ENCODE results near the gene SRPK2.
A peak's percentile ranks its signal among the peaks of the same experiment; 100 is the strongest.
"Not testable (repeated sequence)": the region's sequence is repeated elsewhere in the genome, so short reads cannot be mapped to it uniquely, and the experiment has no call there.

The SRPK2 gene

DNA sequence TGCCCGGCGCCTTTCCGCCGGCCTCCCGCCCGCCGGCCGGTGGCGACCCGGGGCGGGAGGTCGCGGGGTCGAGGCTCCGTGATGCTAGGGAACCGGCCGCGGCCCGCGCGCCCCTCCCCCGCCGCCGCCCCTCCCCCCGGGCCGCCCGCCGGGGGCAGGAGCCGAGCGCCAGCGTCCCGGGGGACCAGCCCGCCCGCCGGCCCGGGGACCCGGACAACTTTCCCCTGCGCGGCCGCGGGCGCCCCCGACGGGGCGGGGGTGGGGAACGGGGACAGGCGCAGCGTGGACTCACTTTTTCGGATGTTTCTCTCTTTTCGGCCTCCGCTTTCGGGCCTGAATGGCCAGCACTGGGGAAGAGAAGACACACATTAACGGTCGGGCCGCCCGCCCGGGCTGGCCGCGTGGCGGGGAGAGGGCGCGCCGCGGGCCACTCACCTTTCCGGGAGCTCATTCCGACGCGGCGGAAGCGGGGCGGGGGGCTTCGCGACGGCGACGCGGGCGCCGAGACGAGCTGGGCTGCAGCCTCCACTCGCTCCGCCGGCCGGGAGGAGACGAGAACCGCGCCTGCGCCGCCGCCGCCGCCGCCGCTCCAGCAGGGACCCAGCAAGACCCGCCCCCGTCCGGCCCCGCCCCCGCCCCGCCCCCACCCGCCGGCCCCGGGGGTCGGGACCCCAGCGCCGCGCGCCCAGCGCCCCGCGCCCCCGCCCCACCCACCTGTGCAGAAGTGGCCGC lies at the start of gene SRPK2:
Gene SRPK2, minus strand, starts transcription at position 566 of the 732 bp plus-strand sequence.
- peak; percentile 50 to 56 for DNase-seq (ENCODE audit: low read depth in 2 of 2)

GRCh38 chr7:105438254-105438653 lies 49.5 kb upstream of the SRPK2 start:
- DNase-seq (ENCODE audit: low read depth in 2 of 2) = no peak

DNA sequence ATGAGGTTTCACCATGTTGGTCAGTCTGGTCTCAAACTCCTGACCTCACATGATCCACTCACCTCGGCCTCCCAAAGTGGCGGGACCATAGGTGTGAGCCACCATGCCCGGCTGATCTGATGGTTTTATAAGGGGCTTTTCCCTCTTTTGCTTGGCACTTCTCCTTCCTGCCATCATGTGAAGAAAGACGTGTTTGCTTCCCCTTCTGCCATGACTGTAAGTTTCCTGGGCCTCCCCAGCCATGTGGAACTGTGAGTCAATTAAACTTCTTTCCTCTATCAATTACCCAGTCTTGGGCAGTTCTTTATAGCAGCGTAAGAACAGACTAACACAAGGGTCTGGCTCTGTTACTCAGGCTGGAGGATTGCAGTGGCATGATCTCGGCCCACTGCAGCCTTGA lies 48.6 kb upstream of the SRPK2 start:
- DNase-seq (ENCODE audit: low read depth in 2 of 2) = not testable (repeated sequence)

GRCh38 chr7:105429746-105430612 lies 41.3 kb upstream of the SRPK2 start:
- DNase-seq (ENCODE audit: low read depth in 2 of 2) = peak in 1 of 2 donors; percentile 9

GRCh38 chr7:105426606-105427146 lies 38.0 kb upstream of the SRPK2 start:
- no peak for DNase-seq (ENCODE audit: low read depth in 2 of 2)

DNA sequence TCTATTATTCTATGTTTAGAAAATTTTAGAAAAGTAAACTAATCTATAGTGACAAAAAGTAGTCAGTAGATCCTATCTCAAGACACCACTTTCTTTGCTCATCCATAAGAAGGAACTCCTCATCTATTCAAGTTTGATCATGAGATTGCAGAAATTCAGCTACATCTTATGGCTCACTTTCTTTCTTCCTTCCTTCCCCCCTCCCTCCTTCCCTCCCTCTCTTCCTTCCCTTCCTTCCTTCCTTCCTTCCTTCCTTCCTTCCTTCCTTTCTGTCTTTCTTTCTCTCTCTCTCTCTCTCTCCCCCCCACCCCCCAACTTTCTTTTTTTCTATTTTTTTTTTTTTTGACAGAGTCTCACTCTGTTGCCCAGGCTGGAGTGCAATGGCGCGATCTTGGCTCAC lies 35.3 kb upstream of the SRPK2 start:
- DNase-seq (ENCODE audit: low read depth in 2 of 2) = no peak

DNA sequence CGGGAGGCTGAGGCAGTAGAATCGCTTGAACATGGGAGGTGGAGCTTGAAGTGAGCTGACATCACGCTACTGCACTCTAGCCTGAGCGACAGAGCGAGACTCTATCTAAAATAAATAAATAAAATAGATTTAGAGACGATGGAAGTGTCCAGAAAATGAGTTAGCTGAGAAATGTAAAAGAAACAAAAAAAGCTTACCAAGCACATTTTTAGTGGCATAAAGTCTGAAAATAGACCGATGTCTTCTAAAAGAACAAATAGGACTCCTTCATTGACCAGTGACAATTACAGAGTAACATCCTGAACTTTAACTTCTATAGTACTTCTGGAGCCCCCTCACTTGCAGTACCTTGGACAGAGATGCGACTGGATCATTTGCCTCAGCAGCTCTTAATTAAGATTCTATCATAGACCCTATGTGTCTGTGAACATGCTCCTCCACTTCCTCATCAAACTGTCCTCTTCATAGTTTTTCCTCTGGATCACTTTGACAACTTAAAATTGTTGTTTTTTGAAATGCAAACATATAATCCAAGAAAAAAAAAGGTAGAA lies 25.2 kb upstream of the SRPK2 start:
- DNase-seq (ENCODE audit: low read depth in 2 of 2) = no peak

DNA sequence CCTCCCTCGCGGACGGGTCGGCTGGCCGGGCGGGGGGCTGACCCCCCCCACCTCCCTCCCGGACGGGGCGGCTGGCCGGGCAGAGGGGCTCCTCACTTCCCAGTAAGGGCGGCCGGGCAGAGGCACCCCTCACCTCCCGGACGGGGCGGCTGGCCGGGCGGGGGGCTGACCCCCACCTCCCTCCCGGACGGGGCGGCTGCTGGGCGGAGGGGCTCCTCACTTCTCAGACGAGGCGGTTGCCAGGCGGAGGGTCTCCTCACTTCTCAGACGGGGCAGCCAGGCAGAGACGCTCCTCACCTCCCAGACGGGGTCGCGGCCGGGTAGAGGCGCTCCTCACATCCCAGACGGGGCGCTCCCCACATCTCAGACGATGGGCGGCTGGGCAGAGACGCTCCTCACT lies 22.1 kb upstream of the SRPK2 start:
- not testable (repeated sequence) for DNase-seq (ENCODE audit: low read depth in 2 of 2)

DNA sequence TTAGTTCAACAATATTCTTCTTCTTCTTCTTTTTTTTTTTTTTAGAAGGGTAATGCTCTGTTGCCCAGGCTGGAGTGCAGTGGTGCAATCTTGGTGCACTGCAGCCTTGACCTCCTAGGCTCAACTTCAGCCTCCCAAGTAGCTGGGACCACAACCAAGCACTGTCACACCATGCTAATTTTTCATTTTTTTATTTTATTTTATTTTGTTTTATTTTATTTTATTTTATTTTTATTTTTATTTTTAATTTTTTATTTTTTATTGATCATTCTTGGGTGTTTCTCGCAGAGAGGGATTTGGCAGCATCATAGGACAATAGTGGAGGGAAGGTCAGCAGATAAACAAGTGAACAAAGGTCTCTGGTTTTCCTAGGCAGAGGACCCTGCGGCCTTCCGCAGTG lies 21.1 kb upstream of the SRPK2 start:
- DNase-seq (ENCODE audit: low read depth in 2 of 2) = not testable (repeated sequence)

DNA sequence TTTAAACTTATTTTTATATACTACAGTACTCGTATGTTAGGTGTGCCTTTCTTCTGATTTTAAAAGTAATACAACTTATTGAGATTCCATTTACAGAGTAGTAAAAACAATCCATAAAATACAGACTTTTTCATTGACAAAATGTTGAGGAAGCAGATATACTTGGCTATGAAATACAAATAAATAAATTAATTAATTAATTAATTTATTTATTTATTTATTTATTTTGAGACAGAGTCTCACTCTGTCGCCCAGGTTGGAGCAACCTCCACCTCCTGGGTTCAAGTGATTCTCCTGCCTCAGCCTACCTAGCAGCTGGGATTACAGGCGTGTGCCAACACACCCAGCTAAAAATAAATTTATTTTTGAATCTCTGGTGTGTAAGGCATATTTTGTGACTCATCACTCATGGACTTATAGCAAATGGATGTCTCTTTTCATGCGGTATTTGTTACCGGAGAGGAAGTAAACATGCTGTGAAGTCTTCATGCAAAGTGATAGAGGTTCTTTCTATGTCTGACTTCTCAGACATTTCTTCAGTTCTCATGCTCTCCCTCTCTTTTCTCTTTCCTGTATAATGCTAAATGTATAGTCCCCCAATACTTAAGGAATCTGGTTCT lies 20.2 kb upstream of the SRPK2 start:
- no peak for DNase-seq (ENCODE audit: low read depth in 2 of 2)

GRCh38 chr7:105403128-105403527 lies 14.4 kb upstream of the SRPK2 start:
- DNase-seq (ENCODE audit: low read depth in 2 of 2) = no peak

- no peak for DNase-seq (ENCODE audit: low read depth in 2 of 2)
Observed at GRCh38 chr7:105402221-105403095, 13.7 kb upstream of the SRPK2 start.

DNA sequence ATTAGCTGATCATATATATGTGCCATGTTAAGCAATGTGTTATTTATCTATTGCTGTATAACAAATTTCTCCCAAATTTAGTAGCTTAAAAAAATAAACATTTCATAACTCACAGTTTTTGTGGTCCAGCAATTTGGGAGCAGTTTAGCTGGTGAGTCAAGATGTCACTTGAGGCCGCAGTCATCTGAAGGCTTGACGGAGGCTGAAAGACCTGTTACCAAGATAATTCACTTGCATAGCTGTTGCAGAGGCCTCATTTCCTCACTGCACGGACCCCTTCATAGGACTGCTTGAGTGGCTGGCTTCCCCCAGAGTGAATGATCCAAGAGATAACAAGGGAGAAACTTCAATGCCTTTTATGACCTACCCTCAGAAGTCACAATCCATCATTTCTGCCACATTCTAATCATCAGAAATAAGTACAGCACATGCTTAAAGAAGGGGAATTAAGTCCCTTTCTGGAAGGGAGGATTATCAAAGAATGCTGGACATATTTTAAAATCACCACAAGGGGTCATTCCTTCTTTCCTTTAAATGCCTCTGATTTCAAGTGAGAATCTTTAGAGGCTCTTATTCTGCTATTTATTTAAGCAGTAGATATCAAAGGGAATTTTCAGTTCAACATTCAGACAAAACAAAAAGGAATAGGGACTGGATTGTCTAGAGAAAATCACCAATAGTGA lies 10.5 kb upstream of the SRPK2 start:
- no peak for DNase-seq (ENCODE audit: low read depth in 2 of 2)

GRCh38 chr7:105396566-105396965 lies 7.8 kb upstream of the SRPK2 start:
- no peak for DNase-seq (ENCODE audit: low read depth in 2 of 2)

DNA sequence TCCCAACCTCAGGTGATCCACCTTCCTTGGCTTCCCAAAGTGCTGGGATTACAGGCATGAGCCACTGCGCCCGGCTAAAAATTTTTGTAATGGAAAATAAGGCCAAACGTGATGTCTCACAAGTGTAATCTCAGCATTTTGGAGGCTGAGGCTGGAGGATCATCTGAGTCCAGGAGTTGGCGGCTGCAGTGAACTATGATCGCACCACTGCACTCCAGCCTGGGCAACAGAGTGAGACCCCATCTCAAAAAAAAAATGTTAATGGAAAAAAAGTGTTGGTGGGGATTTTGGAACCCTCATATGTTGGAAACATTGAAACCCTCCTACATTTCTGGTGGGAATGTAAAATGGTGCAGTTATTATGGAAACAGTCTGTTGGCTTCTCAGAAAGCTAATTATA lies 2.7 kb upstream of the SRPK2 start:
- no peak for DNase-seq (ENCODE audit: low read depth in 2 of 2)

- DNase-seq (ENCODE audit: low read depth in 2 of 2) = no peak
Observed at GRCh38 chr7:105389889-105390288, 1.2 kb upstream of the SRPK2 start.

- DNase-seq (ENCODE audit: low read depth in 2 of 2) = no peak
Observed at GRCh38 chr7:105389088-105389650, 448 bp upstream of the SRPK2 start.

GRCh38 chr7:105387508-105388355 lies 989 bp downstream of the SRPK2 start:
- peak in 1 of 2 donors; percentile 23 for DNase-seq (ENCODE audit: low read depth in 2 of 2)

- DNase-seq (ENCODE audit: low read depth in 2 of 2) = no peak
Observed at GRCh38 chr7:105377903-105378302, 10.8 kb downstream of the SRPK2 start.
